Measurements from ENCODE around the gene PPP1R3C. TPM values are rescaled to one million over a fixed set of nuclear protein-coding genes. Genes with fewer than 3 reads are reported as not detected.

Gene PPP1R3C
- total RNA-seq, 1 donor from 2014 or later = 3.0 TPM

- no peak for DNase-seq (ENCODE audit: low spot score)
Observed at GRCh38 chr10:91629715-91630549, 2.9 kb downstream of the PPP1R3C start.

- DNase-seq (ENCODE audit: low spot score) = no peak
Observed at GRCh38 chr10:91628383-91628782, 4.5 kb downstream of the PPP1R3C start.

- DNase-seq (ENCODE audit: low spot score) = no peak
Observed at GRCh38 chr10:91627344-91628102, 5.3 kb downstream of the PPP1R3C start.

GRCh38 chr10:91626936-91627335 lies 5.9 kb downstream of the PPP1R3C start:
- no peak for DNase-seq (ENCODE audit: low spot score)

- DNase-seq (ENCODE audit: low spot score) = no peak
Observed at GRCh38 chr10:91624633-91625032, 8.2 kb downstream of the PPP1R3C start.

GRCh38 chr10:91622601-91623000 lies 10.3 kb downstream of the PPP1R3C start:
- DNase-seq (ENCODE audit: low spot score) = no peak

- DNase-seq (ENCODE audit: low spot score) = no peak
Observed at GRCh38 chr10:91621483-91622113, 11.3 kb downstream of the PPP1R3C start.

GRCh38 chr10:91617072-91617609 lies 15.7 kb downstream of the PPP1R3C start:
- no peak for DNase-seq (ENCODE audit: low spot score)

GRCh38 chr10:91616137-91616536 lies 16.7 kb downstream of the PPP1R3C start:
- DNase-seq (ENCODE audit: low spot score) = no peak

- DNase-seq (ENCODE audit: low spot score) = no peak
Observed at GRCh38 chr10:91614225-91614624, 18.6 kb downstream of the PPP1R3C start.

GRCh38 chr10:91613411-91614187 lies 19.3 kb downstream of the PPP1R3C start:
- DNase-seq (ENCODE audit: low spot score) = no peak

- no peak for DNase-seq (ENCODE audit: low spot score)
Observed at GRCh38 chr10:91610919-91611318, 22.0 kb downstream of the PPP1R3C start.

- no peak for DNase-seq (ENCODE audit: low spot score)
Observed at GRCh38 chr10:91610444-91610843, 22.4 kb downstream of the PPP1R3C start.

- DNase-seq (ENCODE audit: low spot score) = no peak
Observed at GRCh38 chr10:91607646-91608403, 25.0 kb downstream of the PPP1R3C start.

GRCh38 chr10:91605968-91606367 lies 26.9 kb downstream of the PPP1R3C start:
- no peak for DNase-seq (ENCODE audit: low spot score)

GRCh38 chr10:91604553-91605534 lies 28.0 kb downstream of the PPP1R3C start:
- no peak for DNase-seq (ENCODE audit: low spot score)

- no peak for DNase-seq (ENCODE audit: low spot score)
Observed at GRCh38 chr10:91603931-91604331, 28.9 kb downstream of the PPP1R3C start.

- DNase-seq (ENCODE audit: low spot score) = no peak
Observed at GRCh38 chr10:91602868-91603568, 29.9 kb downstream of the PPP1R3C start.
